Right lung (tissue), 5 donors: Measurements from ENCODE around the gene ZNF615. TPM values are rescaled to one million over a fixed set of nuclear protein-coding genes. Genes with fewer than 3 reads are reported as not detected.
"Not testable (repeated sequence)": the region's sequence is repeated elsewhere in the genome, so short reads cannot be mapped to it uniquely, and the experiment has no call there.

Experiments used
- DNase-seq, 2 donors: peaks; one replicate each; pipeline ENCODE4 v3.0.0-alpha.2; 2013
- polyA plus RNA-seq, 5 donors: library from polyadenylated mRNA; unstranded; fragments of 120-200 nt; gene quantifications; one replicate each; pipeline versions ENCODE4 v1.2.1 to v1.2.3, GENCODE V29; 2013; ENCODE audit warnings: inconsistent platforms in 1 of 5, low replicate concordance in 1 of 5; ENCODE audit not compliant: insufficient read length in 5 of 5, insufficient read depth in 1 of 5

ZNF615 gene
- polyA plus RNA-seq, 5 donors, result 13.0 to 27.4 (median 25.8) TPM

- DNase-seq, result no peak
These were observed 24.6 kb downstream of the ZNF615 start for GRCh38 chr19:51983361-51983760.

GRCh38 chr19:51980926-51981325, 27.1 kb downstream of the ZNF615 start:
- not testable (repeated sequence) for DNase-seq

GRCh38 chr19:51980116-51980736, 27.8 kb downstream of the ZNF615 start:
- DNase-seq, result no peak

- no peak for DNase-seq
These were observed 29.1 kb downstream of the ZNF615 start for GRCh38 chr19:51978882-51979281.

- DNase-seq, result no peak
These were observed 30.7 kb downstream of the ZNF615 start for GRCh38 chr19:51977346-51977745.

GRCh38 chr19:51976852-51977251, 31.2 kb downstream of the ZNF615 start:
- no peak for DNase-seq

GRCh38 chr19:51975787-51976186, 32.2 kb downstream of the ZNF615 start:
- not testable (repeated sequence) for DNase-seq

DNA sequence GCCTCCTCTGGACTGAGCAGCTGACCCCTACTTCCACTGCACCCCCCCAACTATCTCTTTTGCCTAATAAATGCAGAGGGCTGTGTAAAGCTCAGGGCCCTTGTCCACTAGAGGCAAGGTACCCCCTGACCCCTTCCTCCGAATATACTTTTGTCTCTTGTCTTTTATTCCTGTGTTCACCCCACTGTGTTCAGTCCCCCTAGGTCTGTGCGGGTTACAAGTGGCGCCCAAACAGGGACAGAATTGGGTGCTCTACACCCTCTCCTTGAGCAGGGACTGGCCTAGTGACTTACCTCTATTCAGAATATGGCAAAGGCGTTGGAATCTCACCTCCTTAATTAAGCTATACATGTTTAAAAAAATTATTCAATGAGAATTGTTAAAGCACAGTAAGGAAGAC, 36.4 kb downstream of the ZNF615 start:
- no peak for DNase-seq

- no peak for DNase-seq
These were observed 37.3 kb downstream of the ZNF615 start for GRCh38 chr19:51970718-51971117.

DNA sequence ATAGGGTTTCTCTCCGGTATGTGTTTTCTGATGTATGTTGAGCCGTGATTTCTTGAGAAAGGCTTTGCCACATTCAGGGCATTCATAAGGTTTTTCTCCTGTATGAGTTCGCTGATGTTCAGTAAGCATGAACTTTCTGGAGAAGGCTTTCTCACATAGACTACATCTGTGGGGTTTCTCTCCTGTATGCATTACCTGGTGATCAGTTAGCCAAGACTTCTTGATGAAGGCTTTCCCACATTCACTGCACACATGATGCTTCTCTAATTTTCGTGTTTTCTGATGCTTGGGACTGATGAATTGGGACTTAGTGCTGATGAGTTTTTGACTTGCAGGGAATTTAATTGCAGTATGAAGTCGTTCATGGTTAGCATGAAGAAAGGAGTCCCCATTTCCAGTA, 42.4 kb downstream of the ZNF615 start:
- DNase-seq, result no peak

- not testable (repeated sequence) for DNase-seq
These were observed 47.3 kb downstream of the ZNF615 start for GRCh38 chr19:51960621-51961233.

- DNase-seq, result no peak
These were observed 48.2 kb downstream of the ZNF615 start for GRCh38 chr19:51959791-51960190.

- peak in 1 of 2 donors; percentile 9 for DNase-seq
These were observed 50.2 kb downstream of the ZNF615 start for GRCh38 chr19:51957846-51958245.

DNA sequence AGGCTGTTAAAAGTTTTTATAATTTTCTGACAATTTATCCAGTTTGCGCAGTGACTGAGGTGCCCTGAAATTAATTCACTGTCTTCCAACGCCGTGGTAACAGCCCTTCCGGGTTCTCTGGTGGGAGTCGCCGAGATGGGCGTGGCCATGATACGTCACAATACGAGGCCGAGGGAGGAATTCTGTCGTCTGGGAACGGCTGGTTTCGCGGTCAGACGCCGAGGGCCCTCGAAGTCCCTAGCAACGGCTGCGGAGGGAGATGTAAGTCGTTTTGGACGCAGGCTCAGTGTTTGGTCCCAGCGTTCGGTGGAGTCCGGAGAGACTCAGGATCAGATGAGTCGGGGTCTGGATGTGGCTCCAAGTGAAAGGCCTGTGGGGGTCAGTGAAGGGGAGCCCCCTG, 59.0 kb downstream of the ZNF615 start:
- peak; percentile 61 to 74 for DNase-seq

DNA sequence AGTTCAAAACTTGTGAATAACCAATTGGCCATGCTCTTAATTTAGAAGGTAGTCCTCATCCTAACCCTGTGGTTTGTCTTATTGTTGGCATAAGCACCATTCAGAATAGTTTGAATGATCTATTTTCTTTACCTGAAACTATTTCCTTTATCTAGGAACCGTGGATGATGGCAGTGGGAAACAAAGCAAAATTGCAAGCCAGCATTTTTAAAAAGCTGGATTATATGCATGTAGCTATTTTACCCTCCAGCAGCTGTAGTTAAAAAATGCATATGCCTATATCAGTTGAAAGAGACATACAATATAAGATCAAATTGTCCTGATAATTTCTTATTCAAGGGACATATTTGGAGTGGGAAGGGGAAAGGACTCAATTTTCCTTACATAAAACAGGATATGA, 61.4 kb downstream of the ZNF615 start:
- DNase-seq, result no peak

- no peak for DNase-seq
These were observed 63.0 kb downstream of the ZNF615 start for GRCh38 chr19:51944798-51945552.

Other genes with a start within 250 kb of the ZNF615 start
- gene FPR2, start 247.0 kb downstream of the ZNF615 start, polyA plus RNA-seq, result under 1 TPM; 0.18 to 0.45 (median 0.33) TPM
- gene FPR3, start 213.1 kb downstream of the ZNF615 start, polyA plus RNA-seq, result 1 to 10 TPM in 3 of 5 donors, under 1 TPM in 2; 0.81 to 1.8 (median 1.0) TPM
- gene ZNF577, start 120.3 kb downstream of the ZNF615 start, polyA plus RNA-seq, result 10 to 100 TPM; 33.0 to 49.5 (median 44.6) TPM
- 10 to 100 TPM; 20.7 to 30.7 (median 28.9) TPM for gene ZNF649, start 103.2 kb downstream of the ZNF615 start, polyA plus RNA-seq
- gene ZNF613, start 80.7 kb downstream of the ZNF615 start, polyA plus RNA-seq, result 10 to 100 TPM; 10.5 to 16.4 (median 13.7) TPM
- 10 to 100 TPM; 13.3 to 25.4 (median 21.4) TPM for gene ZNF350, start 21.4 kb downstream of the ZNF615 start, polyA plus RNA-seq
- gene ZNF614, start 20.2 kb upstream of the ZNF615 start, polyA plus RNA-seq, result 10 to 100 TPM; 13.5 to 24.3 (median 18.6) TPM
- gene ZNF432, start 40.6 kb upstream of the ZNF615 start, polyA plus RNA-seq, result 10 to 100 TPM; 17.9 to 29.1 (median 22.9) TPM
- 10 to 100 TPM; 18.1 to 38.3 (median 30.5) TPM for gene ZNF841, start 87.6 kb upstream of the ZNF615 start, polyA plus RNA-seq
- gene ZNF616, start 131.7 kb upstream of the ZNF615 start, polyA plus RNA-seq, result 10 to 100 TPM; 14.2 to 27.1 (median 24.0) TPM
- gene ZNF836, start 163.4 kb upstream of the ZNF615 start, polyA plus RNA-seq, result 10 to 100 TPM; 14.8 to 24.2 (median 20.6) TPM
- 100 to 1,000 TPM; 277 to 368 (median 317) TPM for gene PPP2R1A, start 181.8 kb upstream of the ZNF615 start, polyA plus RNA-seq